Activated T-helper 1 cell treated with anti-CD3 and anti-CD28 coated beads, Interleukin-12 subunit alpha, Interleukin-12 subunit beta, Interleukin-2, Interleukin-4 antibody, amounts not matched to agents 30 ng/mL and 10 ng/mL and 1 ng/mL, durations not matched to agents 14 hours and 24 hours and 36 hours (primary cell): ENCODE data around the gene HOXA10. TPM values are rescaled to one million over a fixed set of nuclear protein-coding genes. Genes with fewer than 3 reads are reported as not detected.

Source experiments
- DNase-seq: peaks from one replicate; pipeline ENCODE4 v3.0.0; 2021; ENCODE audit warnings: low spot score
- H3K27ac Mint-ChIP-seq: one replicate; pipeline ENCODE4 v1.8.0; 2021; ENCODE audit warnings: mild to moderate bottlenecking, mixed read lengths
- H3K27me3 Mint-ChIP-seq: one replicate; pipeline ENCODE4 v1.8.0; 2022; ENCODE audit warnings: mild to moderate bottlenecking, moderate library complexity, mixed read lengths; ENCODE audit not compliant: insufficient read depth
- H3K36me3 Mint-ChIP-seq: one replicate; pipeline ENCODE4 v1.8.0; 2021; ENCODE audit warnings: low read depth, mixed read lengths
- H3K4me1 Mint-ChIP-seq: one replicate; pipeline ENCODE4 v1.8.0; 2021; ENCODE audit warnings: low read depth, mixed read lengths
- H3K4me3 Mint-ChIP-seq: one replicate; pipeline ENCODE4 v1.8.0; 2021; ENCODE audit warnings: mild to moderate bottlenecking, moderate library complexity, mixed read lengths
- H3K9me3 Mint-ChIP-seq: one replicate; pipeline ENCODE4 v1.8.0; 2021; ENCODE audit warnings: mixed read lengths
- intact Hi-C: fragments of 100-400 bp; cut with micrococcal nuclease; formaldehyde crosslinking; loops from one replicate; pipeline ENCODE4 v1.15.1; 2024
- total RNA-seq: library from RNA; stranded (reverse); gene quantifications from 2 replicates; pipeline ENCODE4 v1.2.3, GENCODE V29; 2022

The HOXA10 gene
- total RNA-seq, 1 donor from 2014 or later: not detected

DNA sequence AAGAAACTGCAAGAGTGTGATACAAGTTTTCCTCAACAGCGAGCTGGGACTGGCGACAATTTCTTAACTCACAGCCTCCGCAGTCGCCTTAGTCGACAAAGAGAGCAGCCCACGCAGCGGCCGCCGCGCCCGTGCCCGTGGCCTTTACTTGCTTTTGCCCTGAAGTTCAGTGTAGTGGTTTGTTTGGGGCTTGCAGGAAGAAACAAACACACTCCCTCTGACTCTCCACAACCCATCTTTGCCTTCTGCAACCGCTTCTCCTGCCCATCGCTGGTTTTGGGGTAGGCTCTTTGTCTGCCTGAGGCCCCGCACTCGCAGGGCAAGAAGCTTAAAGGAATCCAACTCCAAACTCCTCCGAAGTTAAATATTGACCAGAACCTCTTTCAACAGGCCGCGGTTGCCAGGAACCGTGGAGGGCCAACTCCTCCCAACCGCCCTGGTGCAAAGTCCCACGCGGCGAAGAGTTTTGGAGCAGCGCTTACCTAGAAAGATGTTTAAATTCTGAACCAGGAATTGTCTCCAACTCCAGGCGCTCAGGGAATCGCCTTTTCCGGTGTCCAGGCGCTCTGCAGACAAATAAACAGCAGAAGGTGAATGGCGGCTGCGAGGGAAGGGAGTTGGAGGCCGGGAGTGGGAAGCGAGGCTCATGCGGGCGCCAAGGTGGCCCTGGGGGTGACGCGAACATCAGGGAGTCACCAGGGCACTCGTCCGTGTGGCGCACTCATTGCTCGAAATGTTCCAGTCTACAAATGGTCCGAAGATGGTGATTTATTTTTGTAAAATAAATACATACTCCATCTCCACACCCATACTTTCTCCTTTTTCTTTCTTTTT lies 51.8 kb downstream of the HOXA10 start:
- intact Hi-C loops: no loop called here
- H3K9me3 Mint-ChIP-seq: no peaks in the 10 kb centered on the region
- H3K36me3 Mint-ChIP-seq: no peaks in the 10 kb centered on the region
- H3K27ac Mint-ChIP-seq: no peak overlapping the region
- H3K27me3 Mint-ChIP-seq: peaks cover 24% of the 10 kb centered on the region
- H3K4me3 Mint-ChIP-seq: no peak overlapping the region
- no peaks in the 10 kb centered on the region for H3K4me1 Mint-ChIP-seq
- no peak for DNase-seq

DNA sequence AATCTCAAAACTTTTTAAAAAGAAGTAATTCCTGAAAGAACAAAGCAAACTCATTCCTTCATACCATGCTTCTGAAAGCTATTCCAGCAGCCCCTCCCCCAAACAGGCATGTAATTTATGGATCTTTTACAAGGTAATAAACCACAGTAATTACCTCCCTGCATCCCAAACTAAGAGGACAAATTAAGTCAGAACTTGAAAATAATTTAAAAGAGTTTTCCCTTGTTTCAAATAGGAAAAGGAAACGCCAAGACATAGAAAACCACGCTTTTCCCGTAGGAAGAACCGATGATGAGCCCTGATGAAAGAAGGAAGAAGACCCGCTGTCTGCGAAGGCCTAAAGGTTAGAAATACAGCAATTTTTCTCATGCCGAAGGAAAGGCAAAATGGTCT lies 52.4 kb downstream of the HOXA10 start:
- Mint-ChIP-seq H3K27me3 (peaks cover 19% of the 10 kb centered on the region), H3K4me1 (no peaks in the 10 kb centered on the region), H3K36me3 (no peaks in the 10 kb centered on the region), H3K4me3 (no peak overlapping the region), H3K27ac (no peak overlapping the region), H3K9me3 (no peaks in the 10 kb centered on the region)
- DNase-seq: no peak
- intact Hi-C loops: no loop called here

Other genes starting within 250 kb of the HOXA10 start
- 0.16 and 0.24 TPM in 2 replicates for gene HOXA1, start 78.3 kb downstream of the HOXA10 start, total RNA-seq
- not detected in 2 replicates for gene HOXA2, start 71.6 kb downstream of the HOXA10 start, total RNA-seq
- gene HOXA4, start 43.6 kb downstream of the HOXA10 start, total RNA-seq: not detected in 2 replicates
- gene HOXA5, start 30.6 kb downstream of the HOXA10 start, total RNA-seq: not detected in 2 replicates
- gene HOXA6, start 26.5 kb downstream of the HOXA10 start, total RNA-seq: not detected in 2 replicates
- gene HOXA3, start 21.7 kb downstream of the HOXA10 start, total RNA-seq: not detected in 2 replicates
- gene HOXA7, start 17.6 kb downstream of the HOXA10 start, total RNA-seq: not detected in 2 replicates
- gene HOXA9, start 8.8 kb downstream of the HOXA10 start, total RNA-seq: not detected in 2 replicates
- gene HOXA11, start 10.9 kb upstream of the HOXA10 start, total RNA-seq: not detected in 2 replicates
- gene HOXA13, start 25.8 kb upstream of the HOXA10 start, total RNA-seq: not detected in 2 replicates
- gene EVX1, start 68.5 kb upstream of the HOXA10 start, total RNA-seq: not detected in 2 replicates